ENCODE results near the gene TRIP4. TPM values are rescaled to one million over a fixed set of nuclear protein-coding genes. Genes with fewer than 3 reads are reported as not detected.

Gene TRIP4
- total RNA-seq, 2 experiments from 2014 or later = 15.9 to 17.3 TPM

- TF ChIP-seq CTCF (IDR thresholded peaks at IDR 0.05) = no peak
- ATAC-seq (no peak), DNase-seq (no peak)
- Mint-ChIP-seq H3K36me3 (ENCODE audit: low read depth) (peaks cover 19% of the 10 kb centered on the region), H3K9me3 (no peaks in the 10 kb centered on the region), H3K27ac (peak overlapping the region; percentile 97), H3K27me3 (no peaks in the 10 kb centered on the region), H3K4me1 (ENCODE audit: low read depth) (peaks cover 53% of the 10 kb centered on the region), H3K4me3 (no peak overlapping the region)
- ChIA-PET POLR2A (interaction anchor here (1.0 to 1.4 kb wide), 3 partner anchors 11 to 19 kb away, joined by 3 to 6 read pairs (median 5); no protein-coding TSS in a partner anchor), CTCF (interaction anchor here (0.7 to 1.8 kb wide), 3 partner anchors 15 to 24 kb away, joined by 3 to 4 read pairs (median 4); partner anchors contain the start of gene ZNF609)
- intact Hi-C loops (cut with micrococcal nuclease) = loop anchor here (10.0 kb wide), 1 partner anchor 192 kb away; no protein-coding TSS in a partner anchor
These were observed 55.4 kb downstream of the TRIP4 start for GRCh38 chr15:64443016-64443415.

- ChIA-PET POLR2A (interaction anchor here (0.8 to 1.4 kb wide), 6 partner anchors 10 to 19 kb away, joined by 3 to 6 read pairs (median 4); no protein-coding TSS in a partner anchor), CTCF (interaction anchor here (0.9 to 1.8 kb wide), 3 partner anchors 14 to 210 kb away, joined by 3 to 4 read pairs (median 4); partner anchors contain the start of gene ZNF609)
- H3K4me3 Mint-ChIP-seq = peak overlapping the region; percentile 68
- peak; percentile 90 for ATAC-seq
- peaks cover 51% of the 10 kb centered on the region for H3K4me1 Mint-ChIP-seq (ENCODE audit: low read depth)
- no peak for TF ChIP-seq CTCF (IDR thresholded peaks at IDR 0.05)
- intact Hi-C loops (cut with micrococcal nuclease) = loop anchor here (10.0 kb wide), 1 partner anchor 191 kb away; no protein-coding TSS in a partner anchor
- no peaks in the 10 kb centered on the region for H3K27me3 Mint-ChIP-seq
- no peaks in the 10 kb centered on the region for H3K9me3 Mint-ChIP-seq
- H3K27ac Mint-ChIP-seq = peak overlapping the region; percentile 97
- DNase-seq = peak; percentile 14
- peaks cover 23% of the 10 kb centered on the region for H3K36me3 Mint-ChIP-seq (ENCODE audit: low read depth)
These were observed 56.3 kb downstream of the TRIP4 start for GRCh38 chr15:64443747-64444621.

- ATAC-seq (no peak), DNase-seq (no peak)
- peaks cover 19% of the 10 kb centered on the region for H3K36me3 Mint-ChIP-seq (ENCODE audit: low read depth)
- ChIA-PET CTCF (interaction anchor here (0.9 to 1.8 kb wide), 3 partner anchors 13 to 209 kb away, joined by 3 to 4 read pairs (median 4); partner anchors contain the start of gene ZNF609), POLR2A (interaction anchor here (1.2 to 1.4 kb wide), 3 partner anchors 13 to 16 kb away, joined by 3 to 5 read pairs (median 4); no protein-coding TSS in a partner anchor)
- intact Hi-C loops (cut with micrococcal nuclease) = loop anchor here (10.0 kb wide), 1 partner anchor 190 kb away; no protein-coding TSS in a partner anchor
- TF ChIP-seq CTCF (IDR thresholded peaks at IDR 0.05) = no peak
- H3K9me3 Mint-ChIP-seq = no peaks in the 10 kb centered on the region
- peak overlapping the region; percentile 97 for H3K27ac Mint-ChIP-seq
- H3K4me1 Mint-ChIP-seq (ENCODE audit: low read depth) = peaks cover 48% of the 10 kb centered on the region
- no peaks in the 10 kb centered on the region for H3K27me3 Mint-ChIP-seq
- H3K4me3 Mint-ChIP-seq = peak overlapping the region; percentile 68
These were observed 57.2 kb downstream of the TRIP4 start for GRCh38 chr15:64444836-64445235.

GRCh38 chr15:64447536-64448315 lies 60.1 kb downstream of the TRIP4 start:
- no peak for DNase-seq
- ChIA-PET POLR2A (interaction anchor here (1.9 kb wide), 1 partner anchor 12 kb away, joined by 6 read pairs; the partner anchor contains the start of gene ZNF609), CTCF (interaction anchor here (0.9 to 2.2 kb wide), 3 partner anchors 12 to 21 kb away, joined by 3 to 8 read pairs (median 3); partner anchors contain the start of gene ZNF609)
- Mint-ChIP-seq H3K36me3 (ENCODE audit: low read depth) (peaks cover 15% of the 10 kb centered on the region), H3K27ac (peak overlapping the region; percentile 70), H3K9me3 (no peaks in the 10 kb centered on the region), H3K27me3 (no peaks in the 10 kb centered on the region), H3K4me3 (no peak overlapping the region), H3K4me1 (ENCODE audit: low read depth) (peaks cover 52% of the 10 kb centered on the region)
- no peak for TF ChIP-seq CTCF (IDR thresholded peaks at IDR 0.05)
- intact Hi-C loops (cut with micrococcal nuclease) = loop anchor here (10.0 kb wide), 1 partner anchor 187 kb away; no protein-coding TSS in a partner anchor
- ATAC-seq = no peak

Data from activated CD8-positive, alpha-beta T cell treated with anti-CD3 and anti-CD28 coated beads for 36 hours (primary cell).